Left ventricle myocardium inferior (tissue), 1 donor: Measurements from ENCODE around the gene HIBADH. TPM values are rescaled to one million over a fixed set of nuclear protein-coding genes. Genes with fewer than 3 reads are reported as not detected.

Experiments used
- DNase-seq: peaks from one replicate; pipeline ENCODE4 v3.0.0-alpha.2; 2020
- H3K27ac ChIP-seq: fragments of 200-600 bp; replicated peaks from 2 replicates; pipeline ENCODE4 v1.8.0; 2021
- H3K27me3 ChIP-seq: fragments of 200-600 bp; 2 replicates; pipeline ENCODE4 v1.8.0; 2021; ENCODE audit warnings: low read depth
- H3K36me3 ChIP-seq: fragments of 200-600 bp; 2 replicates; pipeline ENCODE4 v1.8.0; 2021
- H3K4me1 ChIP-seq: fragments of 200-600 bp; 2 replicates; pipeline ENCODE4 v1.8.0; 2021
- H3K4me3 ChIP-seq: fragments of 200-600 bp; 2 replicates; pipeline ENCODE4 v1.8.0; 2021; ENCODE audit warnings: mild to moderate bottlenecking, moderate library complexity
- H3K9me3 ChIP-seq: fragments of 200-600 bp; replicated peaks from 2 replicates; pipeline ENCODE4 v1.8.0; 2021
- CTCF ChIP-seq: fragments of 200-600 bp; IDR thresholded peaks from 2 replicates; pipeline ENCODE4 v1.8.0; 2021; ENCODE audit warnings: antibody characterized with exemption, mild to moderate bottlenecking, borderline replicate concordance
- intact Hi-C: fragments of 100-400 bp; cut with micrococcal nuclease; formaldehyde crosslinking; loops from one replicate; pipeline ENCODE4 v1.11.0; 2022
- total RNA-seq: library from RNA; stranded (reverse); fragmentation: NEBNext Ultra II Directional; extraction: Animal tissue kit (Norgen Biotek cat#: 25700); gene quantifications from one replicate; pipeline ENCODE4 v1.2.1, GENCODE V29; 2021
- donor health status: DM: no; HTN: yes; CAD: no; lungs with severe emphysema.

Gene HIBADH
- total RNA-seq, 1 donor from 2014 or later, result 90.8 TPM

- DNase-seq, result no peak
- TF ChIP-seq CTCF, result no peak
- Histone ChIP-seq H3K27ac (peak overlapping the region; percentile 13), H3K9me3 (no peaks in the 10 kb centered on the region), H3K27me3 (no peaks in the 10 kb centered on the region), H3K4me3 (no peak overlapping the region), H3K36me3 (peaks cover 8% of the 10 kb centered on the region), H3K4me1 (peaks cover 34% of the 10 kb centered on the region)
- intact Hi-C loops, result no loop called here
Observed at GRCh38 chr7:27636326-27637006, 26.2 kb downstream of the HIBADH start.

- DNase-seq, result no peak
- Histone ChIP-seq H3K27ac (no peak overlapping the region), H3K27me3 (no peaks in the 10 kb centered on the region), H3K4me3 (no peak overlapping the region), H3K4me1 (peaks cover 27% of the 10 kb centered on the region), H3K9me3 (no peaks in the 10 kb centered on the region), H3K36me3 (peaks cover 8% of the 10 kb centered on the region)
- intact Hi-C loops, result no loop called here
- TF ChIP-seq CTCF, result no peak
Observed at GRCh38 chr7:27635728-27636127, 27.0 kb downstream of the HIBADH start.

- Histone ChIP-seq H3K36me3 (peaks cover 14% of the 10 kb centered on the region), H3K4me3 (no peak overlapping the region), H3K27ac (no peak overlapping the region), H3K9me3 (no peaks in the 10 kb centered on the region), H3K4me1 (peaks cover 20% of the 10 kb centered on the region), H3K27me3 (no peaks in the 10 kb centered on the region)
- intact Hi-C loops, result no loop called here
- TF ChIP-seq CTCF, result no peak
- DNase-seq, result no peak
Observed at GRCh38 chr7:27634671-27635493, 27.8 kb downstream of the HIBADH start.

- TF ChIP-seq CTCF, result no peak
- intact Hi-C loops, result no loop called here
- H3K4me1 ChIP-seq, result peaks cover 20% of the 10 kb centered on the region
- no peaks in the 10 kb centered on the region for H3K9me3 ChIP-seq
- no peak for DNase-seq
- H3K27ac ChIP-seq, result no peak overlapping the region
- H3K36me3 ChIP-seq, result peaks cover 25% of the 10 kb centered on the region
- H3K27me3 ChIP-seq, result no peaks in the 10 kb centered on the region
- H3K4me3 ChIP-seq, result no peak overlapping the region
Observed at GRCh38 chr7:27633062-27633461, 29.6 kb downstream of the HIBADH start.

- Histone ChIP-seq H3K9me3 (no peaks in the 10 kb centered on the region), H3K4me1 (peaks cover 13% of the 10 kb centered on the region), H3K36me3 (peaks cover 25% of the 10 kb centered on the region), H3K27me3 (no peaks in the 10 kb centered on the region), H3K4me3 (no peak overlapping the region), H3K27ac (no peak overlapping the region)
- intact Hi-C loops, result no loop called here
- no peak for DNase-seq
- TF ChIP-seq CTCF, result no peak
Observed at GRCh38 chr7:27631391-27631790, 31.3 kb downstream of the HIBADH start.
